T-helper 9 cell (primary cell): Measurements from ENCODE around the gene DOCK6.

ENCODE experiments used
- DNase-seq: peaks from one replicate; pipeline ENCODE4 v3.0.0-alpha.2; 2020

Gene DOCK6

GRCh38 chr19:11243798-11244169, 18.5 kb downstream of the DOCK6 start:
- DNase-seq: no peak

- DNase-seq: peak; percentile 83
Measured at GRCh38 chr19:11242864-11243797, 19.2 kb downstream of the DOCK6 start.

- DNase-seq: no peak
Measured at GRCh38 chr19:11242025-11242424, 20.3 kb downstream of the DOCK6 start.

- no peak for DNase-seq
Measured at GRCh38 chr19:11240008-11240444, 22.3 kb downstream of the DOCK6 start.

- no peak for DNase-seq
Measured at GRCh38 chr19:11239377-11240000, 22.8 kb downstream of the DOCK6 start, which contains the start of gene ANGPTL8. Gene ANGPTL8 (plus strand): TSS chr19:11239619. CDS start chr19:11239638, 19 bp downstream.

GRCh38 chr19:11238781-11239376, 23.4 kb downstream of the DOCK6 start:
- no peak for DNase-seq

GRCh38 chr19:11238041-11238440, 24.3 kb downstream of the DOCK6 start:
- no peak for DNase-seq

- no peak for DNase-seq
Measured at GRCh38 chr19:11237321-11237720, 25.0 kb downstream of the DOCK6 start.

GRCh38 chr19:11236324-11237301, 25.7 kb downstream of the DOCK6 start:
- no peak for DNase-seq

- DNase-seq: no peak
Measured at GRCh38 chr19:11234486-11235075, 27.7 kb downstream of the DOCK6 start.

GRCh38 chr19:11233073-11233472, 29.3 kb downstream of the DOCK6 start:
- no peak for DNase-seq

GRCh38 chr19:11232555-11232954, 29.8 kb downstream of the DOCK6 start:
- no peak for DNase-seq

- no peak for DNase-seq
Measured at GRCh38 chr19:11230621-11231386, 31.5 kb downstream of the DOCK6 start.

GRCh38 chr19:11227195-11227886, 35.0 kb downstream of the DOCK6 start:
- no peak for DNase-seq

GRCh38 chr19:11226716-11227166, 35.6 kb downstream of the DOCK6 start:
- no peak for DNase-seq

GRCh38 chr19:11225815-11226214, 36.5 kb downstream of the DOCK6 start:
- DNase-seq: no peak

GRCh38 chr19:11225172-11225571, 37.2 kb downstream of the DOCK6 start:
- no peak for DNase-seq

- no peak for DNase-seq
Measured at GRCh38 chr19:11224429-11224828, 37.9 kb downstream of the DOCK6 start.

- DNase-seq: no peak
Measured at GRCh38 chr19:11223200-11223599, 39.1 kb downstream of the DOCK6 start.

- no peak for DNase-seq
Measured at GRCh38 chr19:11221082-11221598, 41.2 kb downstream of the DOCK6 start.
